ENCODE data around the gene SLC25A3. TPM values are rescaled to one million over a fixed set of nuclear protein-coding genes. Genes with fewer than 3 reads are reported as not detected.

Gene SLC25A3
- polyA plus RNA-seq, 3 donors = 325 to 453 (median 342) TPM

- Histone ChIP-seq H4K20me1 (ENCODE audit: insufficient read depth, low read length) (peaks cover 56% of the 10 kb centered on the region), H2AFZ (ENCODE audit: insufficient read depth, low read depth, low read length, poor library complexity, severe bottlenecking) (peak overlapping the region; percentile 84), H3K9ac (ENCODE audit: insufficient read depth, low read length, poor library complexity, severe bottlenecking) (peak overlapping the region; percentile 85), H3K4me3 (replicated peaks in 1 of 3; ENCODE audit: low read depth in 2 of 3, low read length in 3 of 3) (peak overlapping the region; percentile 87 to 100 (median 99)), H3K27ac (ENCODE audit: low read depth in 1 of 2, low read length in 2 of 2) (peak overlapping the region; percentile 57 to 91), H3K79me2 (ENCODE audit: insufficient read depth, low read length) (peaks cover 100% of the 10 kb centered on the region), H3K36me3 (replicated peaks in 1 of 2; ENCODE audit: control insufficient read depth in 1 of 2, insufficient read depth in 2 of 2, low read length in 2 of 2) (peaks cover 25 to 33% of the 10 kb centered on the region in 2 donors), H3K4me1 (ENCODE audit: control insufficient read depth in 1 of 2, insufficient read depth in 2 of 2, low read length in 2 of 2) (peaks cover 46 to 54% of the 10 kb centered on the region in 2 donors), H3K4me2 (replicated peaks; ENCODE audit: extremely low read depth, low read length, poor library complexity, severe bottlenecking) (peak overlapping the region; percentile 89), H3K9me3 (replicated peaks in 1 of 2; ENCODE audit: control insufficient read depth in 1 of 2, insufficient read depth in 1 of 2, low read length in 2 of 2) (no peaks in the 10 kb centered on the region), H3K27me3 (ENCODE audit: control insufficient read depth in 2 of 2, insufficient read depth in 2 of 2, low read length in 2 of 2) (no peaks in the 10 kb centered on the region)
- intact Hi-C loops (cut with micrococcal nuclease) = loop anchor here (2.0 to 5.0 kb wide), 3 partner anchors 38 to 53 kb away; partner anchors contain the start of gene SLC25A3 (in 1 of the 2)
- under 1% methylated on average over 19 of the region's 24 CpGs for WGBS (ENCODE audit: insufficient coverage)
- peak overlapping the region; percentile 85 to 95 (median 95) for H3K27ac Mint-ChIP-seq
- no peaks in the 10 kb centered on the region for H3K27me3 Mint-ChIP-seq (ENCODE audit: low read depth in 3 of 3)
- peaks cover 59% of the 10 kb centered on the region for H3K4me1 Mint-ChIP-seq
- peak; percentile 18 to 36 (median 31) for DNase-seq
- H3K4me3 Mint-ChIP-seq = peak overlapping the region; percentile 97 to 99
- H3K9me3 Mint-ChIP-seq = no peaks in the 10 kb centered on the region
- peaks cover 27 to 30% of the 10 kb centered on the region in 2 donors for H3K36me3 Mint-ChIP-seq
- no peak for TF ChIP-seq CTCF (IDR thresholded peaks at IDR 0.05)
Observed at GRCh38 chr12:98645572-98646067, 52.1 kb downstream of the SLC25A3 start.

GRCh38 chr12:98646294-98647090 lies 53.0 kb downstream of the SLC25A3 start:
- peaks cover 100% of the 10 kb centered on the region for H3K79me2 ChIP-seq (ENCODE audit: insufficient read depth, low read length)

More at GRCh38 chr12:98646294-98647090, 53.0 kb downstream of the SLC25A3 start:
- H3K27me3 ChIP-seq (ENCODE audit: control insufficient read depth in 2 of 2, insufficient read depth in 2 of 2, low read length in 2 of 2) = no peaks in the 10 kb centered on the region
- peak overlapping the region; percentile 89 for H3K4me2 ChIP-seq (replicated peaks; ENCODE audit: extremely low read depth, low read length, poor library complexity, severe bottlenecking)
- peak overlapping the region; percentile 85 for H3K9ac ChIP-seq (ENCODE audit: insufficient read depth, low read length, poor library complexity, severe bottlenecking)
- intact Hi-C loops (cut with micrococcal nuclease) = loop anchor here (5.0 kb wide), 2 partner anchors 39 to 54 kb away; partner anchors contain the start of gene SLC25A3 (in 1 of the 2)
- H3K36me3 ChIP-seq (replicated peaks in 1 of 2; ENCODE audit: control insufficient read depth in 1 of 2, insufficient read depth in 2 of 2, low read length in 2 of 2) = peaks cover 34 to 42% of the 10 kb centered on the region in 2 donors
- H3K4me3 ChIP-seq (replicated peaks in 1 of 3; ENCODE audit: low read depth in 2 of 3, low read length in 3 of 3) = peak overlapping the region; percentile 87 to 100 (median 99)
- H3K9me3 ChIP-seq (replicated peaks in 1 of 2; ENCODE audit: control insufficient read depth in 1 of 2, insufficient read depth in 1 of 2, low read length in 2 of 2) = no peaks in the 10 kb centered on the region
- no peaks in the 10 kb centered on the region for H3K27me3 Mint-ChIP-seq (ENCODE audit: low read depth in 3 of 3)
- peak overlapping the region; percentile 97 to 99 for H3K4me3 Mint-ChIP-seq
- H3K4me1 Mint-ChIP-seq = peaks cover 51% of the 10 kb centered on the region
- WGBS (ENCODE audit: insufficient coverage) = 0% methylated on average over 2 of the region's 8 CpGs
- peak overlapping the region; percentile 31 to 88 (median 62) for H3K27ac Mint-ChIP-seq
- DNase-seq = peak in 1 of 3 donors; percentile 4
- peaks cover 35 to 38% of the 10 kb centered on the region in 2 donors for H3K36me3 Mint-ChIP-seq
- no peaks in the 10 kb centered on the region for H3K9me3 Mint-ChIP-seq
- peaks cover 39 to 45% of the 10 kb centered on the region in 2 donors for H3K4me1 ChIP-seq (ENCODE audit: control insufficient read depth in 1 of 2, insufficient read depth in 2 of 2, low read length in 2 of 2)
- H4K20me1 ChIP-seq (ENCODE audit: insufficient read depth, low read length) = peaks cover 64% of the 10 kb centered on the region
- H2AFZ ChIP-seq (ENCODE audit: insufficient read depth, low read depth, low read length, poor library complexity, severe bottlenecking) = peak overlapping the region; percentile 84
- no peak for TF ChIP-seq CTCF (IDR thresholded peaks at IDR 0.05)
- peak overlapping the region in 1 of 2 donors; percentile 91 for H3K27ac ChIP-seq (ENCODE audit: low read depth in 1 of 2, low read length in 2 of 2)

Data from CD14-positive monocyte (primary cell).